ENCODE results near the gene TOR4A.
"Not testable (repeated sequence)": the region's sequence is repeated elsewhere in the genome, so short reads cannot be mapped to it uniquely, and the experiment has no call there.

Gene TOR4A

DNA sequence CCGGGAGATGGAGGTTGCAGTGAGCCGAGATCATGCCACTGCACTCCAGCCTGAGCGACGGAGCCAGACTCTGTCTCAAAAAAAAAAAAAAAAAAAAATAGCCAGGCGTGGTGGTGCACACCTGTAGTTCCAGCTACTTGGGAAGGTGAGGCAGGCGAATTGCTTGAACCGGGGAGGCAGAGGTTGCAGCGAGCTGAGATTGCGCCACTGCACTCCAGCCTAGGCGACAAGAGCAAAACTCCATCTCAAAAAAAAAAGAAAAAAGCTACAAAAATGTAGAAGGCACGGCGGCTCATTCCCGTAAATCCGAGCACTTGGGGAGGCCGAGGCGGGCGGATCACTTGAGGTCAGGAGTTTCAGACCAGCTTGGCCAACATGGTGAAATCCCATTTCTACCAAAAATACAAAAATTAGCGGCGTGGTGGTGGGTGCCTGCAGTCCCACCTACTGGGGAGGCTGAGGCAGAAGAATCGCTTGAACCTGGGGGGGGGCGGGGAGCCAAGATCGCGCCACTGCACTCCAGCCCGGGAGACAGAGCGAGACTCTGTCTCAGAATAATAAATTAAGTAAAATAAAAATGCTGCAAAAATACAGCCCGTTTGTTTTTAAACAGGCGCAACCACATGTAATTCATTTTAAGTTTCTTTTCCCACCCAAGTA lies 37.9 kb upstream of the TOR4A start:
- not testable (repeated sequence) for DNase-seq

DNA sequence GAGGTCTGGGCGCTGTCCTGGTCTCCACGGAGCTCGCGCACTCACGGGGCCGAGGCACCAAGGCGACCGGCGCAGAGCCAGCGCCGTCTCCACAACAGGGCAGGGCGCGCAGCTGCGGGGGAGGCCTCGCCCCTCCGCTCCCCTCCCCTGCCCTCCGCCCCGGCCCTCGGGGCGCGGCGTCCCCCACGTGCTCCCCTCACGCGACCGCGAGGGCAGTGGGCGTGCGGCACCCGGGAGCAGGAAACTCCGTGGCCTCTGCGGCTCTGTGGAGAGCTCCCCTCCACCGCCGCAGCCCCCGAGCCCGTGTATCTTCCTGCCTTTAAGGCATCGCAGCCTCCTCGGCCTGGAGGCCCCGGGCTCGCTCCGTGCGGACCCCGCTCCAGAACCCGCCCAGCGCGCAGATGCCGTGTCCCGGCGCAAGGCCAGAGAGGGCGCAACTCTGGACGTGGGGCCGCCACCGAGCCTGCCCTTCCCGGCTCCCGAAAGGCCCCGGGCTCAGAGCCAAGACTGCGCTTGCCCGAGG lies 37.1 kb upstream of the TOR4A start:
- DNase-seq, result peak in 1 of 2 experiments; percentile 65

DNA sequence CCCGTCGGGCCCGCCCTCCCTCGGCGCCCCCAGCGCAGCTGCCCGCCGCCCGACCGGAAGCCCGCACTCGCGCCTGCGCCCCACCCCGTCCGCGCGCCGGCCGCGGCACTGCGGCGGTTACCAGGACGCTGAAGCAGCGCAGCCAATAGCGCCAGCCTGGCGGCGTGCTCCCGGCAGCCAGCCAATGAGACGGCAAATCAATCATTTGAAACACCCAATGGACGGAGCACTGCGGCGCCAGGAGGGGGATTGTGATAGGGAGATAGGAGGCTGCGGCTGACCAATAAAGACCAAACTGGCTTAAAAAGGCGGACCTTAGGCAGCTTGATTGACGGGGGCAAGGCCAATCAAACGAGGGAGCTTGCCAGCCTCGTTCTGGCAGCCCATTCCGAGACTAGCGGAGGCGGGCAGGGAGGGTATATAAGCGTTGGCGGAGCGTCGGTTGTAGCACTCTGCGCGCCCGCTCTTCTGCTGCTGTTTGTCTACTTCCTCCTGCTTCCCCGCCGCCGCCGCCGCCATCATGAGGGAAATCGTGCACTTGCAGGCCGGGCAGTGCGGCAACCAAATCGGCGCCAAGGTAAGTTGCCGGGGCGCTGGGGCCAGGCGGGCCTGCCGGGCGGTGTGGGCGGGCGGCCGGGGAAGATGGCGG lies 36.6 kb upstream of the TOR4A start, which contains the start of gene TUBB4B:
Gene TUBB4B (plus strand): TSS at position 447 of the 649 bp plus-strand sequence. CDS start 74 bp downstream, at position 521.
- peak; percentile 99 to 100 for DNase-seq

DNA sequence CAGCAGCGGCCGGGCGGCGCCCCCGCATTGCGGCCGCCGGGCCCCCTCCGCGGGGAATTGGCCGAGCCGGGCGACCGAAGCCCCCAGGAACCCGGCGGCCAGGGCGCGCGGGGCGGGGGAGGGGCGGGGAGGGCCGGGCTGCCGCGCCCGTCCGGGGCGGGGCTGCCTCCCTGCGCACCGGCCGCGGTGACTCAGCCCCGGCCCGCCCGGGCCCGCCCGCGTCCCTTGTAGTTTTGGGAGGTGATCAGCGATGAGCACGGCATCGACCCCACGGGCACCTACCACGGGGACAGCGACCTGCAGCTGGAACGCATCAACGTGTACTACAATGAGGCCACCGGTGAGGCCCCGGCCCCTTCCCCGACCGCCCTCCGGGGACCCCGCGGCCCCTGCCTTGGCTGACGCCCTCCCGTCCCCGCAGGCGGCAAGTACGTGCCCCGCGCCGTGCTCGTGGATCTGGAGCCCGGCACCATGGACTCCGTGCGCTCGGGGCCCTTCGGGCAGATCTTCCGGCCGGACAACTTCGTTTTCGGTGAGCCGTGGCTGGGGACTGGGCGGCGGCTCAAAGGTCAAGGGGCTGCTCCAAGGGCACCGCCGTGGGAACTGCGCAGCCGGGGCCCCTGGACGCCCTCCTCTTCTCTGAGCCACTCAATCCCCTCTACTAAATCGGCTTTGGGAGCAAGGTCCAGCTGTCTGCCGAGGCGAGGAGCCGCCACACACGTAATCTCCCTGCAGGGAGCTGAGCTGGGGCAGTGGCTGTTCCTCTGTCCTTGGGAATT lies 35.8 kb upstream of the TOR4A start:
- no peak for DNase-seq

DNA sequence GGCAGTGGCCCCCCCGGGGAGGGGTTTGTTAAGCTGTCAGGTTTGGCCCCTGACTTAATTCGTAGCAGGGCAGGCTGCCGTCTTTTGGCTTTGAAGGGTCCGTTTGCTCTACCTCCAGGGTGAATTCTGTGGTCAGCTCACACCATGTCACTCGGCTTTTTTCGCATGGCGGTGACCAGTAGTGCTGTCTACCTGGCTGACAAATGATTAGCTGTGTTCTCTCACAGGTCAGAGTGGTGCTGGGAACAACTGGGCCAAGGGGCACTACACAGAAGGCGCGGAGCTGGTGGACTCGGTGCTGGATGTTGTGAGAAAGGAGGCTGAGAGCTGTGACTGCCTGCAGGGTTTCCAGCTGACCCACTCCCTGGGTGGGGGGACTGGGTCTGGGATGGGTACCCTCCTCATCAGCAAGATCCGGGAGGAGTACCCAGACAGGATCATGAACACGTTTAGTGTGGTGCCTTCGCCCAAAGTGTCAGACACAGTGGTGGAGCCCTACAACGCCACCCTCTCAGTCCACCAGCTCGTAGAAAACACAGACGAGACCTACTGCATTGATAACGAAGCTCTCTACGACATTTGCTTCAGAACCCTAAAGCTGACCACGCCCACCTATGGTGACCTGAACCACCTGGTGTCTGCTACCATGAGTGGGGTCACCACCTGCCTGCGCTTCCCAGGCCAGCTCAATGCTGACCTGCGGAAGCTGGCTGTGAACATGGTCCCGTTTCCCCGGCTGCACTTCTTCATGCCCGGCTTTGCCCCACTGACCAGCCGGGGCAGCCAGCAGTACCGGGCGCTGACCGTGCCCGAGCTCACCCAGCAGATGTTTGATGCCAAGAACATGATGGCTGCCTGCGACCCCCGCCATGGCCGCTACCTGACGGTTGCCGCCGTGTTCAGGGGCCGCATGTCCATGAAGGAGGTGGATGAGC lies 35.0 kb upstream of the TOR4A start:
- no peak for DNase-seq

DNA sequence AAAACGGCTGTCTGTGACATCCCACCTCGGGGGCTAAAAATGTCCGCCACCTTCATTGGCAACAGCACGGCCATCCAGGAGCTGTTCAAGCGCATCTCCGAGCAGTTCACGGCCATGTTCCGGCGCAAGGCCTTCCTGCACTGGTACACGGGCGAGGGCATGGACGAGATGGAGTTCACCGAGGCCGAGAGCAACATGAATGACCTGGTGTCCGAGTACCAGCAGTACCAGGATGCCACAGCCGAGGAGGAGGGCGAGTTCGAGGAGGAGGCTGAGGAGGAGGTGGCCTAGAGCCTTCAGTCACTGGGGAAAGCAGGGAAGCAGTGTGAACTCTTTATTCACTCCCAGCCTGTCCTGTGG lies 34.3 kb upstream of the TOR4A start:
- not testable (repeated sequence) for DNase-seq

DNA sequence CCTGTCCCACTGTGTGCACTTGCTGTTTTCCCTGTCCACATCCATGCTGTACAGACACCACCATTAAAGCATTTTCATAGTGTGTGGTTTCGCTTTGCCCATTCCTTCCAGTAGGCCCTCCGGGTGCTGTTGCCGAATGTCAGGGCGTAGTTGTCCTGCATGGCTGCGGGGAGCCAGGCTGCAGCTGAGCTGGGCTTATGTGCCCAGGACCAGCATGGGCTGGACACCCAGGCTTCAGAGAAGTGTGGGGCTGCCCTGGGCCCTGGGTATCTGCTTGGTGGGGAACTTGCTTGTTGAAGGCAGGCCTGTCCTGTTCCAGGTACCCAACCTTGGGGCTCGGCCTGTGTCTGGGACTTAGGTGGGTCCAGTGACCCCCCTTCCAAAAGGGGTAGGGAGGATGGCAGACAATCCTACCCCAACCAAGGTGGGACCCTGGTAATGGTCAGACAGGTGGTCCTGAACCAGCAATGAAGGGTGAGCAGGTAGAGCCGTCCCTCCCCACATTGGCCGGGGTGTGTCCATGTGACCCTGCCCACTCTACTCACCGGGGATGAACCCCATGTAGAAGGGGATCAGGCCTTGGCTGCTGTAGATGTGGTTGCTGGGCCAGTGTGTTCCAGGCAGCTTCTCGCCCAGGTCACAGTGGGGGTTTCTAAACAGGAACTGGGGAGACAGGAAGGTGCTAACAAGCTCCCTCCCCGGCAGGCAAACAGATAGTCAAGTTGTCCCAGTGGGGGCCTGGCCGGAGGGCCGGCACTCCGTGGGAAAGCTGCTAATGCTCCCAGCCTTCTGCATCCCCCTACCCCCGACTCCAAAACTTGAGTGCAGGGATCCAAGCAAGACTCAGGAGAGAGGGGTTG lies 33.7 kb upstream of the TOR4A start:
- DNase-seq, result no peak

DNA sequence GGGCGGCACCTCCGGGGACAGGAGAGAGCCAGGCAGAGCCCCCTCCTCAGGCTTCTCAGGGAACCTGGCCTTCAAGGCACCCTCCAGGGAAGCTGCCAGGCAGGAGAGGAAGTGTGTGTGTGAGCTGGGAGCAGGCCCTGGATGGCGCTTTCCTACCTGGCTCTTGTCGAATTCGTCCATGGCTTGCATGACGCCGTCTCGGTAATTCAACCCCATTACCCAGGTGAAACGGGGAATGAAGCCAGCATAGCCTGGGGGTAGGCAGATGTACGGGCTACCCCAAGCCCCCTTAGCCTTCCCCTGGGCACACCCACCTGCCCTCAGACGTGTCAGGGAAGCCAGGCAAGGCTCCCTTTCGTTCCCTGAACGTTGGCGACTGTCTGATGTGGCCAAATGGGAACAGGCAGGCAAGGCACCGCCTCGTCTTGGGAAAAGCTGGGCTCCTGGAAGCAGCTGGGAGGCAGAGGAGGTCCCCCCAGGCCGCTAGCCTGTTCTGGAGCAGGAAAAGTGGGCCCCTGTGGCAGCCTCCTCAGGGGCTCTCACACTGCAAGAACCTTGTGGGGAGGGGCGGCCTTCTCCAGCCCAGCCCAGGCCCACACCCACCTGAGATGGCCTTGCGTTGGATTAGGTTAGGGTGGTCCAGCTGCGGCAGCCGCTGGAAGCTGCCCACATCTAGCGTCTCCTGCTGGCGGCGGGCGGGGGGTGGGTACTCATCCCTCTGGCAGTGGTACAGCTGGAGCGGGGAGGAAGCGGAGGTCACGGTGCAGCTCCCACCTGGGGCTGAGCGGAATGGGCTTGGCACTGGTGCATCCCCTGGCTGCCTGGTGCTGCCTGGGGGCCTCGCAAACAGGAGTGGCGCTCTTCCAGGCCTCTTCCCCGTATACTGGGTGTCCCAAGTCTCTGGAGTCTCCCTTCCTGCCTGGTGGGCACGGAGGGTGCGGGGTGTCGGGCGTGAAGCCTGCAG lies 32.8 kb upstream of the TOR4A start:
- no peak for DNase-seq

DNA sequence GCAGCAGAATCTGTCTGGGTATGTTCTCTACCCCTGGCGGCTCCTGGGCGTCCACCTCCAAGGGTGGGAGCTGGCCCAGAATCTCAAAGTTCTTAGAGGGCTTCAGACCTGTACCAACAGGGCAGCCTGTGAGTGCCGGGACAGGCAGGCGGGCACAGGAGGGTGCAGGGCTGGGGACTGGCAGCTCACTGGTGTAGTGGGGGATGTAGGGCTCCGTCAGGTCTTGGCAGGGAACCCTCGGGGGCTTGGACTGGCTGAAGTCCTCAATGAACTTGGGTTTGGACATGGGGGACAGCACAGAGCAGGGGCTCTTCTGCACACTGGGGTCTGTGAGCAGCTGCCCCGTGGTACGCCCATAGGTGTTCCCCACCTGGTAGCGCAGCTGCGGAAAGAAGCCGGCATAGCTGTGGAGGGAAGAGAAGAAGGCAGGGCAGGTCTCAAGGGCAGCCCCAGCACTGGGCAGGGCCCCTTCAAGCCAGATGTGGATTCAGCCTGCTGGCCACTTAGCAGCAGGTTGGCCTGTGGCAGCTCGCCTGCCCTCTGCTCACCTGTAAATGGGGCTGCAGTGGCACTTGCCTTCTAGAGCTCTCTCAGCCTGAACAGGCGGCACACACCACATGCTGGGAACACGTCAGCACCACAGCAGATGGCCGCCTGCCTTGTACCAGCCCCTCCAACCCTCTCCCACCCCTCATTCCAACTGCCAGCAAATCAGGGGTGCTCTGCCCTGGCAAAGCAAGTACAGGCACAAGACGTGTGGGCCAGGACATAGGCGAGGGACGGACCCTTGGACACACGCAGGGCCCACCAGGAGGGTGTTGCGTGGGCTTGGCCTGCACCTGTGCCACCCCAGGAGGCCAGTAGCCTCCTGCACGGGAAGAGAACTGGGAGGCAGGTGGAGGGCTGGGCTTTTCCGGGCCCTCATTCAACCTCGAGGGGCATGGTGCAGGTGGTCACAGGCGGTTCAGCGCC lies 31.8 kb upstream of the TOR4A start:
- no peak for DNase-seq

DNA sequence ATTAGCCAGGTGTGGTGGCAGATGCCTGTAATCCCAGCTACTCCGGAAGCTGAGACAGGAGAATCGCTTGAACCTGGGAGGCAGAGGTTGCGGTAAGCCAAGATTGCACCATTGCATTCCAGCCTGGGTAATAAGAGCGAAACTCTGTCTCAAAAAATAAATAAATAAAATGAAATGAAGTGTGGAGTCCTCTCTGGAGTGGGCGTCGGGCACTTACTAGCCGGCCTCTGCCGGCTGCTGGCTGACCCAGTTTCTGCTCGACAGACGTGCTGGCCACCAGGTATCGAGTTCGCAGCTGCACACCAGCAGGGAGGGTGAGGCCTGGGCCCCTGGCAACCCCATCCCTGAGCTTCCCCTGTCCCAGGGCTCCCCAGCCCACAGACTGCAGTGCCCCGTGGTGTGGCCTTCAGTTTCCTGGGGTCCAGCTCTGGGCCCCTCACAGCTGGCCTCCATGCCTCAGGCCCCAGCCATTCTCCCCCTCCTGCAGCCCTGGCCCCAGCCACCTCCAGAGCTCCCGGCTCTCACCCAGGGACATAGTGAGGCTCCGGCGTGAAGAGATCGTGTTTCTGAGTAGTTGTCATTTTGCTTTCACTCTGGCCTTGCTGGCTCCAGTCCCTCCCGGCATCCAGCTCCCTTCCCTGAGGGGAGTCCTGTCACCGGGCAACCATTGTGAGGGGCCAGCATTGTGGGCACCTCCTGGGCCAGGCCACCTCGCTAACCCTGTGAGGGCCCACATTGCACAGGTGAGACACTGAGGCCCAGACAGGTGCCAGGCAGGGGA lies 30.2 kb upstream of the TOR4A start:
- DNase-seq, result no peak

DNA sequence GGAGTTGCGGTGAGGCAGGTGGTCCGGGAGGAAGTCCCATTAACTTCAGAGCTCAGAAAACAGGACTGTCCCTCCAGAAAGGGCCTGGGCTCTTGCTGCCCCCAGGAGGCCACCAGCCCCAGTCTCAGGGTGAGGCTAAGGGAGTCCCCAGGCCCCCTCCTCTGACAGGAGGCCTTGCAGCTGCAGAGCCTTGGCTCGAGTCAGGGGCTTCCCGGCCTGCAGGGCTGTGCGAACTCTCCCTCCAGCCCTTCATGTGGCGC lies 29.7 kb upstream of the TOR4A start:
- DNase-seq, result no peak

DNA sequence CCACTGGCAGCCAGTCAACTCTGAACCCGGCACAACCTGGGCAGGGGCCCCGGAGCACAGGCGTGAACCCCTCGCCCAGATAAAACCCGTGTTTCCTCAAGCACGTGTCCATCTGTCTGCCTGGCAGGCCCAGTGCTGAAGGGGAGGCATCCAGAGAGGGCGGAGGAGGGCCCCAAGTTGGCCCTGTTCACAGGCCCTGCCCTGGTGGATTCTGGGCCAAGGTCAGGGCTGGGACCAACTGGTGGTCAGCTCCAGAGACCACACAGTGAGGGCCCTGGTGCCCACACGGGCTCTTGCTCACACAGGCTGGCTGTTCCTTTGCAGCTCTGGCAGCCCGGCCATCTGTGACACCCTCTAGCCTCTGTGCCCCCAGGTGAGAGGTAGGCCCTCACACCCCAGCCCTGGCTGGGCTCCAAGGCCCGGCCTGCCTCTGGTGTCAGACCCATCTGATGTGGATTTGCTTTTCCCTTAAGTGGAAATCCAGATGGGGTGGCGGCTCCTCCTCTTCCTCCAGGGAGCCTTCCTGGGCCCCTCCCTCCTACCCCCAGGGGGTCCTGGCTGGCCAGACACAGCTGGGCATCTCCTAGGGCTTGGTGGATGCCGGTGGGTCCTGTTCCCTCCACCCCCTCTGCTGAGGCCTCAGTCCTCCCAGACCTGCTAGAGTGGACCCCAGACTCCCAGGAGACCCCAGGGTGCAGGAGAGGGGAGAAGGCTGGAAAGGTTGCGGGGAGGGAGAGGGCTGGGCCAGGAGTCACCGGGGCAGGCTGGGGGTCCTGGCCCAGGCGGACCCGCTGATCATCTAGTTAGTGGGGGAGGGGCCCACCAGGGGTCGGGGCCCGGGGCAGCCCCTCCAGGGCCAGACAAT lies 27.0 kb upstream of the TOR4A start:
- DNase-seq, result no peak

DNA sequence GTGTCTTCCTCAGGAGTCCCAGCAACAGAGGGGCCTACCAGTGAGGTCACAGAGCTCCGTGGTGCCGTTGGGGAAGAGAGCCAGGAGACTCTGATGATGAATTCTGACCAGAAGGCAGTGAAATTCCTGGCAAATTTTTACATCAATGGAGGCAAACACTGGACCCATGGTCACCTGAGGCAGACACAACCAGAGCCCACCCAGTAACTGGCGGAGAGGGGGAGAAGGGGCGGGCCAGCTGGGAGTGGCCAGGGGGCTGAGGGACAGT lies 26.4 kb upstream of the TOR4A start, which contains the start of gene STPG3:
Gene STPG3 (plus strand): TSS at position 93 of the 268 bp plus-strand sequence. CDS start 1 bp downstream, at position 94.
- no peak for DNase-seq

DNA sequence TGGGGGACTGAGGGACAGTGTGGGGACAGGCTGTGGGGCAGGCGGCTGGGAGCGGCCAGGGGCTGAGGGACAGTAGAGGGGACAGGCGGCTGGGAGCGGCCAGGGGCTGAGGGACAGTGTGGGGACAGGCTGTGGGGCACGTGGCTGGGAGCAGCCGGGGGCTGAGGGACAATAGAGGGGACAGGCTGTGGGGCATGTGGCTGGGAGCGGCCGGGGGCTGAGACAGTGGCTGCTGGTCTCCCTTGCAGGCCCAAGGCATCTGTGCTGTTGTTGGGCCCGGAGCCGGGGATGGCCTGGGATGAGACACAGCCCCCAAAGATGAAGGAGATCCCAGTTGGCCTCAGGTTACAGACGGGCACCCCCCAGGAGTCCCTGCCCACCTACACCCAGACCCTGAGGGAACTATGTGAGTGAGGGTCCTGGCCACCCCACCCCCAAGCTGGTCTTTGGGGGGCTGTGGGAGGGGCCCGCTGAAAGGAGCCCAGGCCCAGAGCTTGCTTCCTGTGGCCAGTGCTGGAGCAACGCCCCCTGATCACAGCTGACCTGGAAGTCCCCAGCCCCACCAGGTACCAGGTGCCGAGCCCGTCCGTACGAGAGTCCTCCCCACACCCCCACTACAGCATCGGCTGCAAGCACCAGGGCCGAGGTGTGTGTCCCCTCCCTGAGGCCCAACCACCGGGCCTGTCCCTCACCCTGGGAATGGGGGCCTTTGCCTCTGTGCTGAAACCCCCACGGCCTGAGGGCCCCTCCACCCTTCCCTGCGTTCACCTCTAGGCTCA lies 25.8 kb upstream of the TOR4A start:
- DNase-seq, result no peak

DNA sequence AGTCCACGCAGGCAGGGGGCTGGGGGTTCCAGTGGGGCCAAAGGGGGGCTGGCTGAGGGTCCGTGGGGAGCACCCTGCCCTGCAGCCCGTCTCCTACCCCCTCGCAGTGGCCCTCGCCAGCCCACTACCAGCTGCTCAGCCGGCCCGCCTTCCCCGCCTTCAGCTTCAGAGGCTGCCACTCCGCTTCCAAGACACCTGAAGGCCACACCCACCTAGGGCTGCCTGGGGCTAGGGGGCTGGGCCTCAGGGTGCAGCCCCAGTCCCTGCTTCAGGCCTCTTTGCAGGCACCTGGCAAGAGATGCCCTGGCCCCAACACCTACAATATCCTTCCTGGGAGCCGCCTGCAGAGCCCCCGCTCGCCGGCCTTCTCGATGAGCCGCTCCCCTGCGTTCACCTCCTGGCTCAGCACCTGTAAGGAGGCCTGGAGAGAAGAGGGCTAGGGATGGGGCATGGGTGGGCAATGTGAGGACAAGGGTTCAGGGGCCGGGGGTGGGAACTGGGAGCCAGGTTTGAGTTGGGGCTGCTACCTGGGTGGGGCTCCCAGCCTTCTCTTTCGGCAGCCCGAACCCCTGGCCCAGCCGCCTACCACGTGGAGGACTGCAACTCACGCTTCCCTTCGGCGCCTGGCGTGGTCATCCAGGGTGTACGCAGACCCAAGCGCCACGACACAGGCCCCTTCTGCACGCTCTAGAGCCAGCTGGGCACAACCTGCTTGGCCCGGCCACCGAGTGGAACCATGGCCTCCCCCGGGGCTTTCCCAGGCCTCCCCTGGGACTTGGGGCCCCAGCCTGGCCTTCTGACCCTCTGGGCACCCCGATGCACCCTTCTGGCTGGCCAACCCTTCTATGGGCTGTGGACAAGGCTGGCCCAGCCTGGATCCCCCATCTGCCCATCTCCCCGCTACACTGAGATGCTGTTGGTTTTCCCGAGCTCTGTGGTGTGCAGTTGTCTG lies 24.7 kb upstream of the TOR4A start:
- DNase-seq, result no peak

All from SHP77 (cell line).